Ishikawa (cell line): ENCODE results near the gene MFSD12.

Experiments
- CEBPB ChIP-seq: IDR thresholded peaks from 2 replicates; pipeline ENCODE4 v1.6.1; 2012
- CREB1 ChIP-seq: IDR thresholded peaks from 2 replicates; pipeline ENCODE4 v1.6.1; 2012; ENCODE audit warnings: low read depth
- EGR1 ChIP-seq: IDR thresholded peaks from 2 replicates; pipeline ENCODE4 v1.6.1; 2012
- EP300 ChIP-seq: IDR thresholded peaks from 2 replicates; pipeline ENCODE4 v1.6.1; 2012; ENCODE audit warnings: borderline replicate concordance
- FOXM1 ChIP-seq: IDR thresholded peaks from 2 replicates; pipeline ENCODE4 v1.6.1; 2012; ENCODE audit warnings: low read depth, borderline replicate concordance
- MAX ChIP-seq: IDR thresholded peaks from 2 replicates; pipeline ENCODE4 v1.6.1; 2012
- NFIC ChIP-seq: IDR thresholded peaks from 2 replicates; pipeline ENCODE4 v1.6.1; 2012
- RAD21 ChIP-seq: IDR thresholded peaks from 2 replicates; pipeline ENCODE4 v1.6.1; 2012; ENCODE audit warnings: low read depth
- REST ChIP-seq: IDR thresholded peaks from 2 replicates; pipeline ENCODE4 v1.6.1; 2012; ENCODE audit warnings: low read depth, mild to moderate bottlenecking
- TAF1 ChIP-seq: IDR thresholded peaks from 2 replicates; pipeline ENCODE4 v1.6.1; 2012; ENCODE audit warnings: low read depth, mild to moderate bottlenecking
- TCF12 ChIP-seq: IDR thresholded peaks from 2 replicates; pipeline ENCODE4 v1.6.1; 2012; ENCODE audit warnings: low read depth
- TEAD4 ChIP-seq: IDR thresholded peaks from 2 replicates; pipeline ENCODE4 v1.6.1; 2012
- YY1 ChIP-seq: IDR thresholded peaks from 2 replicates; pipeline ENCODE4 v1.6.1; 2012; ENCODE audit warnings: low read depth
- ZBTB7A ChIP-seq: IDR thresholded peaks from 2 replicates; pipeline ENCODE4 v1.6.1; 2012; ENCODE audit warnings: low read depth
- TF ChIP-seq, protein P1 (sequence below): IDR thresholded peaks from 2 replicates; pipeline ENCODE4 v1.6.1; 2012

The MFSD12 gene

DNA sequence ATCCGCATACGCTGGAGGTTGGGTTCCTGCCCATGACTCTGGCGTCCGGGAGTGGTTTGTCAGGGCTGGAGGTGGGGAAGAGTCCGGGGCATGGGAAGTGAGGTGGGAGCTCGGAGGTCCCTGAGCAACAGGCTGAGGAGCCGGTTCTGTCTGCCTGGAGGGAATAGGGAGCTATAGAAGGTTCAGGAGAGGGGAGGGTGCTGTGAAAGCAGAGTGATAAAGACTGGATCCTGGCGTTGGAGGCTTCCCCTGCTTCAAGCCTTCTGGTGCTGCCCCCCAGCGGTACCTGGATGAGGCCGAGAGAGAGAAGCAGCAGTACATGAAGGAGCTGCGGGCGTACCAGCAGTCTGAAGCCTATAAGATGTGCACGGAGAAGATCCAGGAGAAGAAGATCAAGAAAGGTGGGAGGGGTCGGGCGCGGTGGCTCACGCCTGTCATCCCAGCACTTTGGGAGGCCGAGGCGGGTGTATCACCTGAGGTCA, 17.9 kb upstream of the MFSD12 start:
- TF ChIP-seq CEBPB (no peak), FOXM1 (no peak), CREB1 (no peak), REST (no peak), EGR1 (no peak)

DNA sequence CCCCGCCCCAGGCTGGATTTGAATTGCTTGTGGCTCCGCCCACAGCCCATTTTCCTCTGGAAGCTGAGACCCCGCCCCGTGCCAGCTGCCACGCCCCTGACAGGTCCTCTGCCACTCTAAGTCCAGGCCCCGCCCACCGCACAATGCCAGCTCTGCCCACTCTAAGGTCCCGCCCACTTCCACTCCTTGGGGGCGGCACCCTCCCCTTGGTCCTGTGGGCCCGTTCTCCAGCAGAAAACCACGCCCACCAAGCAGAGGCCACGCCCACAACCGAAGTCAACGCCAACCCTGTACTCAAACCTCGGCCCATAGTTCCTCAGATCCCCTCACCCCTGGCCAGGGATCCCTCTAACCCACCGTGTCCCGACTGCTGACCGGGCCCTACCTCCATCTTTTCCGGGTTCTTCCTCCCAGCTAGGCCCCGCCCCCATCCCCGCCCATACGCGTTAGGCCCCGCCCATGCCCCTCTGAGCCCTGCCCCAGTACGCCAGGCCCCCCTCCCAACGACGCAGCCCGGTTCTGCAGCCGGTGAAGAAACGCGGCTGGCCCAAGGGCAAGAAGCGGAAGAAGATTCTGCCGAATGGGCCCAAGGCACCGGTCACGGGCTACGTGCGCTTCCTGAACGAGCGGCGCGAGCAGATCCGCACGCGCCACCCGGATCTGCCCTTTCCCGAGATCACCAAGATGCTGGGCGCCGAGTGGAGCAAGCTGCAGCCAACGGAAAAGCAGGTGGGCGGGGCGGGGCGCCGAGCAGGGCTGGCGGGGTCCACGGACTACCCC, 16.7 kb upstream of the MFSD12 start:
- TF ChIP-seq NFIC (no peak), REST (no peak), YY1 (peak; percentile 73)

DNA sequence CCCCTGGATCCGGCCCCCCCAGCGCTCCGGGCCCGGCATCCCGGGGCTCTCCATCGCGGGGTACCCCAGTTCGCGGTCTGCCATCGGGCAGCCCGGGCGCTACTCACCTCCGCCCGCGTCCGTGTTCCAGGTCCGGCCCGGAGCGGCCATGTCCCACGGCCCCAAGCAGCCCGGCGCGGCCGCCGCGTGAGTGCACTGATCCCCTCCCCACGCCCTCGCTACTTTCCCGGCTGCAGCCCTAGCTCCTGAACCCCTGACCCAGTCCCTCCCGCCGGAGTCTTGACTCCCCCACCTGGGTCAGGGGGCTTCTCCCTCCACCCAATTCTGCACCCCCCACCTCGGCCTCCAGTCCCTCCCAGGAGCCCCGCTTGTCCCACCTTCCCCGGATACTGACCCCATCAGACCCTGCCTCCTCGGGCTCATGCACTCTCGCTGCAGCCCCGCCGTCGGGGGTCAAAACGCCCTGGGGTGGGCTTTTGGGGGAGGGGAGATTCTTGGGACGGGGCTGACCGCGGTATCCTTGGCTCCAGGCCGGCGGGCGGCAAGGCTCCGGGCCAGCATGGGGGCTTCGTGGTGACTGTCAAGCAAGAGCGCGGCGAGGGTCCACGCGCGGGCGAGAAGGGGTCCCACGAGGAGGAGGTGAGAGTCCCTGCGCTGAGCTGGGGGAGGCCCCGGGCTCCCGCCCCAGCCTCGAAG, 15.9 kb upstream of the MFSD12 start:
- TF ChIP-seq MAX (peak; percentile 60; the same call in 1 of the 2 replicates), ZBTB7A (peak; percentile 96), YY1 (peak; percentile 82), TAF1 (no peak), TEAD4 (no peak)

- no peak for TF ChIP-seq TCF12
- no peak for TF ChIP-seq MAX
- TF ChIP-seq CREB1 = no peak
- TF ChIP-seq ZBTB7A = no peak
- no peak for TF ChIP-seq YY1
- TF ChIP-seq REST = no peak
- no peak for TF ChIP-seq TAF1
- no peak for TF ChIP-seq NFIC
- no peak for TF ChIP-seq EP300
- TF ChIP-seq EGR1 = no peak
- no peak for TF ChIP-seq FOXM1
- no peak for TF ChIP-seq TEAD4
- TF ChIP-seq, protein P1, sequence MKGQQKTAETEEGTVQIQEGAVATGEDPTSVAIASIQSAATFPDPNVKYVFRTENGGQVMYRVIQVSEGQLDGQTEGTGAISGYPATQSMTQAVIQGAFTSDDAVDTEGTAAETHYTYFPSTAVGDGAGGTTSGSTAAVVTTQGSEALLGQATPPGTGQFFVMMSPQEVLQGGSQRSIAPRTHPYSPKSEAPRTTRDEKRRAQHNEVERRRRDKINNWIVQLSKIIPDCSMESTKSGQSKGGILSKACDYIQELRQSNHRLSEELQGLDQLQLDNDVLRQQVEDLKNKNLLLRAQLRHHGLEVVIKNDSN = no peak
- TF ChIP-seq RAD21 = no peak
- no peak for TF ChIP-seq CEBPB
Observed at GRCh38 chr19:3572855-3573161, 15.4 kb upstream of the MFSD12 start, which contains the start of gene HMG20B. TSS of gene HMG20B (plus strand) at chr19:3572944. CDS start at chr19:3573310, 366 bp downstream.

GRCh38 chr19:3572132-3572854, 14.9 kb upstream of the MFSD12 start:
- 0 out of 2 replicates have a peak, but pooled peaks have one; percentile 34 for TF ChIP-seq CREB1
- TF ChIP-seq YY1 = no peak
- no peak for TF ChIP-seq NFIC
- peak; percentile 83 for TF ChIP-seq EGR1
- TF ChIP-seq TAF1 = no peak
- TF ChIP-seq, protein P1 = no peak
- TF ChIP-seq MAX = no peak
- no peak for TF ChIP-seq FOXM1
- TF ChIP-seq CEBPB = no peak
- no peak for TF ChIP-seq TCF12
- no peak for TF ChIP-seq EP300
- no peak for TF ChIP-seq REST
